ENCODE results near the gene MFSD6. TPM values are rescaled to one million over a fixed set of nuclear protein-coding genes. Genes with fewer than 3 reads are reported as not detected.
A peak's percentile ranks its signal among the peaks of the same experiment; 100 is the strongest.
"Not testable (repeated sequence)": the region's sequence is repeated elsewhere in the genome, so short reads cannot be mapped to it uniquely, and the experiment has no call there.

MFSD6 gene
- total and polyA plus RNA-seq, 4 donors: 11.7 to 61.7 (median 37.4) TPM

DNA sequence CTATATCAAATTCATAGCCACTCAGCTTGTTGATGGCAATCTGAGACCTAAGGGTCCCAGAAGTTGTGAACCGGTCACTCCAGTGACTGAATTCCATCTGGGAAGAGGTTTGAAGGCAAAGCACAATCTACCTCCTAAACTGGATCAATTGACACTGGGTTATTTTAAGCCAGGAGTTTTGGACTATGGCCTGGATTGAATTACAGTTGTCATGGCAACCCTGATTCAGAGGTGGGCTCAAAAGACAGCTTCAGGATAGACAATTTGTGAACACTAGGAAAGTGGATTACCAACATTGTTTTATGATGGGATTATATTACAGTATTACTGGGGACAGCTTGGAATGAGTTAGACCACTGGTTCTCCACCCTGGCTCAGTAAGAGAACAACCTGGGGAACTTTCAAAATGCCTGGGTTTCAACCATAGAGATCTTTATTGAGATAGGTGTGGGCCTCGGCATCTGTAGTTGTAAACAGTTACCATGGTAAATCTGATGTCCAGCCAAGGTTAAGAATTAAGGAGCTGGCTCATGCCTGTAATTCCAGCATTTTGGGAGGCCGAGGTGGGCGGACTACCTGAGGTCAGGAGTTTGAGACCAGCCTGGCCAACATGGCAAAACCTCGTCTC is 58.8 kb downstream of the MFSD6 start:
- Histone ChIP-seq H3K9me3 (ENCODE audit: control insufficient read depth in 4 of 4, insufficient read depth in 3 of 4, low read length in 3 of 4) (no peaks in the 10 kb centered on the region), H3K4me1 (ENCODE audit: control insufficient read depth in 5 of 5, insufficient read depth in 5 of 5, low read length in 5 of 5) (peaks cover 9 to 43% (median 20%) of the 10 kb centered on the region in 5 donors), H3K36me3 (ENCODE audit: control insufficient read depth in 4 of 4, insufficient read depth in 4 of 4, low read length in 4 of 4) (peaks cover 0 to 4% (median 0%) of the 10 kb centered on the region in 4 donors), H3K27ac (ENCODE audit: low read depth in 1 of 2, low read length in 1 of 2) (peak overlapping the region; percentile 47 to 59), H3K9ac (ENCODE audit: insufficient read depth in 1 of 2, low read length in 2 of 2) (no peak overlapping the region), H3K27me3 (ENCODE audit: control insufficient read depth in 3 of 3, insufficient read depth in 3 of 3, low read length in 2 of 3) (no peaks in the 10 kb centered on the region), H3K4me3 (no peak overlapping the region)
- ATAC-seq (ENCODE audit: insufficient read depth, low FRiP score): no peak
- TF ChIP-seq, protein P1, sequence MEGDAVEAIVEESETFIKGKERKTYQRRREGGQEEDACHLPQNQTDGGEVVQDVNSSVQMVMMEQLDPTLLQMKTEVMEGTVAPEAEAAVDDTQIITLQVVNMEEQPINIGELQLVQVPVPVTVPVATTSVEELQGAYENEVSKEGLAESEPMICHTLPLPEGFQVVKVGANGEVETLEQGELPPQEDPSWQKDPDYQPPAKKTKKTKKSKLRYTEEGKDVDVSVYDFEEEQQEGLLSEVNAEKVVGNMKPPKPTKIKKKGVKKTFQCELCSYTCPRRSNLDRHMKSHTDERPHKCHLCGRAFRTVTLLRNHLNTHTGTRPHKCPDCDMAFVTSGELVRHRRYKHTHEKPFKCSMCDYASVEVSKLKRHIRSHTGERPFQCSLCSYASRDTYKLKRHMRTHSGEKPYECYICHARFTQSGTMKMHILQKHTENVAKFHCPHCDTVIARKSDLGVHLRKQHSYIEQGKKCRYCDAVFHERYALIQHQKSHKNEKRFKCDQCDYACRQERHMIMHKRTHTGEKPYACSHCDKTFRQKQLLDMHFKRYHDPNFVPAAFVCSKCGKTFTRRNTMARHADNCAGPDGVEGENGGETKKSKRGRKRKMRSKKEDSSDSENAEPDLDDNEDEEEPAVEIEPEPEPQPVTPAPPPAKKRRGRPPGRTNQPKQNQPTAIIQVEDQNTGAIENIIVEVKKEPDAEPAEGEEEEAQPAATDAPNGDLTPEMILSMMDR (IDR thresholded peaks at IDR 0.05; ENCODE audit: control extremely low read depth, extremely low read depth): no peak
- peak in 2 of 3 donors; percentile 29 to 43 for DNase-seq
- 77 to 80% methylated on average over 5 of the region's 5 CpGs for WGBS, 2 donors

DNA sequence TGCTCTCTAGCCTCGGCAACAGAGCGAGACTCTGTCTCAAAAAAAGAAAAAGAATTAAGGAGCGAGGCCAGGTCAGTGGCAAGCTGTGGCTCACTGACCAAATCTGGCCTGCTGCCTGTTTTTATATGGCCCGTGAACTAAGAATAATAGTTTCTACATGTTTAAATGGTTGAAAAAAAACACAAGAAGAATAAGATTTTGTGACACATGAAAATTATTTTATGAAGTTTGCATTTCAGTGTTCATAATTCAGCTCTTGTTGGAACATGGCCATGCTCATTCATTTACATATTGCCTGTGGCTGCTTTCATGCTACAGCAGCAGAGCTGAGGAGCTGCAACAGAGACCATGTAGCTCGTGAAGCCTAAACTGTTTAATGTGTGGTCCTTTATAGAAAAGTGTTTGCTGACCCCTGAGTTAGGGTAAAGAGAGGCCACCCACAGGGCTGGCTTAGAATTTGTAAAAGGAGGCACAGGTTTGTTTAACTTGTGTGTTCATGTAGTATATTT is 59.5 kb downstream of the MFSD6 start:
- ATAC-seq (ENCODE audit: insufficient read depth, low FRiP score): no peak
- H3K4me3 ChIP-seq: no peak overlapping the region
- H3K9me3 ChIP-seq (ENCODE audit: control insufficient read depth in 4 of 4, insufficient read depth in 3 of 4, low read length in 3 of 4): no peaks in the 10 kb centered on the region
- H3K9ac ChIP-seq (ENCODE audit: insufficient read depth in 1 of 2, low read length in 2 of 2): no peak overlapping the region
- 55 to 70% methylated on average over 5 of the region's 5 CpGs for WGBS, 2 donors
- TF ChIP-seq, protein P1 (IDR thresholded peaks at IDR 0.05; ENCODE audit: control extremely low read depth, extremely low read depth): no peak
- DNase-seq: peak; percentile 68 to 94 (median 92)
- H3K27ac ChIP-seq (ENCODE audit: low read depth in 1 of 2, low read length in 1 of 2): peak overlapping the region; percentile 59 to 75
- peaks cover 0 to 4% (median 0%) of the 10 kb centered on the region in 4 donors for H3K36me3 ChIP-seq (ENCODE audit: control insufficient read depth in 4 of 4, insufficient read depth in 4 of 4, low read length in 4 of 4)
- H3K27me3 ChIP-seq (ENCODE audit: control insufficient read depth in 3 of 3, insufficient read depth in 3 of 3, low read length in 2 of 3): no peaks in the 10 kb centered on the region
- H3K4me1 ChIP-seq (ENCODE audit: control insufficient read depth in 5 of 5, insufficient read depth in 5 of 5, low read length in 5 of 5): peaks cover 9 to 43% (median 20%) of the 10 kb centered on the region in 5 donors

DNA sequence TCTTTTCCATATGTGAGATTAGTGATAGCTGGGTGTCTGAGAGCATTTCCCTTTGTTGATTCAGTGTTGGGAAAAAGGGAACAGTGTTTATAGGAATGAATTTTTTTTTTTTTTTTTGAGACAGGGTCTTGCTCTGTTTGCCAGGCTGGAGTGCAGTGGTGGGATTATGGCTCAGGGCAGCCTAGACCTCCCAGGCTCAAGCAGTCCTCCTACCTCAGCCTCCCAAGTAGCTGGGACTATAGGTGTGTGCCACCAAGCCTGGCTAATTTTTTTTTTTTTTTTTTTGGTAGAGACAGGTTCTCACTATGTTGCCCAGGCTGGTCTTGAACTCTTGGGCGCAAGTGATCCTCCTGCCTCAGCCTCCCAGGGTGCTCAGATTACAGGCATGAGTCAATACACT is 60.2 kb downstream of the MFSD6 start:
- DNase-seq: not testable (repeated sequence)
- WGBS, 2 donors: 85 to 86% methylated on average over 1 of the region's 1 CpG

DNA sequence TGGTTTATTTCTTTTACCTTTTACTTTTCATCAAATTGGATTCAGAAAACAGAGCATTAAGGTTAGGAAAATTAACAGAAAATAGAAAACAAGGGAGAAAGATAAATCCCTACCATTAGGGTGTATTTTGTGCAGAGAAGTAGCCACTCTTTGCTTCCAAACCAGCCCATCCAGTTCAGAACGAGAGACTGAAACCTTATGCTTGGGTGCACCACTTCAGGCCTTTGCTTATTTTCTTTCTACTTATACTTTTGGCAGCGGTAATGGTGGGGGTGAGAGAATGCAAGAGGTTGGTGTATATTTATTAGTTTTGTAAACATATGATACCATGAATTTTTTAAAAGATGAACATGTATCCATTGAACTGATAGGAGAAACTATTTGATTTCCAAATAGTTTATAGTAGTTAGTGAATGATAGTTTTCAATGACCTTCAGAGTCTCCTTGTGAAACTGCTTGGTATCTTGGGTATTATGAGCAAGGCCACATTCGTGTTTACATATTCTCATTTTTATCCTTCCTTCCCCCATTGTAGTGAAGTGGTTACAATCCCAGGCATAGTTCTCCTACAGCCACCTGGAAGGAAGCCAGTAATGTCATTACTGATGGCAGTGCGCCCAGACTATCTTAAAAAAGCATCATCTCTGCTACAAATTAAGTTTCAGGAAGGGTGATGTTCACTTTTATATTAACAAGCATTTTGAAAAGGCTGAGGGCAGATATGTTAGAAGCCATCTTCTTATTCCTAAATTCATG is 60.8 kb downstream of the MFSD6 start:
- WGBS, 2 donors: 20 to 33% methylated on average over 4 of the region's 4 CpGs
- Histone ChIP-seq H3K4me1 (ENCODE audit: control insufficient read depth in 5 of 5, insufficient read depth in 5 of 5, low read length in 5 of 5) (peaks cover 9 to 43% (median 20%) of the 10 kb centered on the region in 5 donors), H3K4me3 (no peak overlapping the region), H3K36me3 (ENCODE audit: control insufficient read depth in 4 of 4, insufficient read depth in 4 of 4, low read length in 4 of 4) (peaks cover 0 to 2% (median 0%) of the 10 kb centered on the region in 4 donors), H3K9me3 (ENCODE audit: control insufficient read depth in 4 of 4, insufficient read depth in 3 of 4, low read length in 3 of 4) (no peaks in the 10 kb centered on the region), H3K9ac (ENCODE audit: insufficient read depth in 1 of 2, low read length in 2 of 2) (peak overlapping the region in 1 of 2 donors; percentile 11), H3K27me3 (ENCODE audit: control insufficient read depth in 3 of 3, insufficient read depth in 3 of 3, low read length in 2 of 3) (no peaks in the 10 kb centered on the region), H3K27ac (ENCODE audit: low read depth in 1 of 2, low read length in 1 of 2) (peak overlapping the region; percentile 70 to 79)
- DNase-seq (peak; percentile 96 to 99 (median 99)), ATAC-seq (ENCODE audit: insufficient read depth, low FRiP score) (peak; percentile 67)
- TF ChIP-seq, protein P1 (IDR thresholded peaks at IDR 0.05; ENCODE audit: control extremely low read depth, extremely low read depth): no peak

More for the DNA sequence above, 60.2 kb downstream of the MFSD6 start:
- Histone ChIP-seq H3K4me1 (ENCODE audit: control insufficient read depth in 5 of 5, insufficient read depth in 5 of 5, low read length in 5 of 5) (peaks cover 9 to 43% (median 20%) of the 10 kb centered on the region in 5 donors), H3K27ac (ENCODE audit: low read depth in 1 of 2, low read length in 1 of 2) (peak overlapping the region; percentile 59 to 80)
- ATAC-seq (ENCODE audit: insufficient read depth, low FRiP score); H3K36me3 ChIP-seq (ENCODE audit: control insufficient read depth in 4 of 4, insufficient read depth in 4 of 4, low read length in 4 of 4); H3K9ac ChIP-seq (ENCODE audit: insufficient read depth in 1 of 2, low read length in 2 of 2); H3K9me3 ChIP-seq (ENCODE audit: control insufficient read depth in 4 of 4, insufficient read depth in 3 of 4, low read length in 3 of 4); H3K27me3 ChIP-seq (ENCODE audit: control insufficient read depth in 3 of 3, insufficient read depth in 3 of 3, low read length in 2 of 3); H3K4me3 ChIP-seq: not testable (repeated sequence)

Data from lung (tissue), 12 donors.